HG02759 (cell line): ENCODE data around the gene NHERF1.
A peak's percentile ranks its signal among the peaks of the same experiment; 100 is the strongest.

ENCODE experiments used
- ATAC-seq: cut with Tn5 transposase; IDR thresholded peaks from one replicate; pipeline ENCODE4 v1.9.1; 2021; ENCODE audit warnings: mild to moderate bottlenecking, moderate library complexity; ENCODE audit not compliant: unreplicated experiment

Gene NHERF1

GRCh38 chr17:74767111-74767516 is 18.7 kb downstream of the NHERF1 start:
- no peak for ATAC-seq

GRCh38 chr17:74768069-74768762 is 19.8 kb downstream of the NHERF1 start:
- ATAC-seq = no peak

- no peak for ATAC-seq
These were observed 20.3 kb downstream of the NHERF1 start for GRCh38 chr17:74768763-74769114.

GRCh38 chr17:74769266-74769855 is 20.9 kb downstream of the NHERF1 start:
- no peak for ATAC-seq

- no peak for ATAC-seq
These were observed 21.5 kb downstream of the NHERF1 start for GRCh38 chr17:74769856-74770497.

- no peak for ATAC-seq
These were observed 22.3 kb downstream of the NHERF1 start for GRCh38 chr17:74770498-74771318.

GRCh38 chr17:74771319-74771914 is 23.0 kb downstream of the NHERF1 start:
- ATAC-seq = no peak

GRCh38 chr17:74772053-74772452 is 23.6 kb downstream of the NHERF1 start:
- no peak for ATAC-seq

- no peak for ATAC-seq
These were observed 25.0 kb downstream of the NHERF1 start for GRCh38 chr17:74773414-74773813.

- no peak for ATAC-seq
These were observed 25.5 kb downstream of the NHERF1 start for GRCh38 chr17:74773871-74774286.

- no peak for ATAC-seq
These were observed 27.1 kb downstream of the NHERF1 start for GRCh38 chr17:74775409-74776043.

- peak; percentile 80 for ATAC-seq
These were observed 27.9 kb downstream of the NHERF1 start, which contains the start of gene NAT9 for GRCh38 chr17:74776044-74776962. TSS of gene NAT9 (minus strand) at chr17:74776345. CDS start at chr17:74775698, 647 bp downstream.

- ATAC-seq = no peak
These were observed 28.6 kb downstream of the NHERF1 start for GRCh38 chr17:74776990-74777389.

- no peak for ATAC-seq
These were observed 29.6 kb downstream of the NHERF1 start for GRCh38 chr17:74777901-74778515.

GRCh38 chr17:74778960-74779359 is 30.5 kb downstream of the NHERF1 start:
- no peak for ATAC-seq

GRCh38 chr17:74779501-74779900 is 31.1 kb downstream of the NHERF1 start:
- ATAC-seq = peak; percentile 4

- peak; percentile 46 for ATAC-seq
These were observed 31.5 kb downstream of the NHERF1 start for GRCh38 chr17:74779948-74780400.

- no peak for ATAC-seq
These were observed 32.2 kb downstream of the NHERF1 start for GRCh38 chr17:74780443-74781238.
